PFSK-1 (cell line): Measurements from ENCODE around the gene KLRC2.

Experiments
- POLR2AphosphoS5 ChIP-seq: IDR thresholded peaks from 2 replicates; pipeline ENCODE4 v1.6.1; 2012; ENCODE audit warnings: low read depth, mild to moderate bottlenecking, control low read depth, low read length, moderate library complexity
- REST ChIP-seq, 2 experiments: IDR thresholded peaks; 2 replicates each; pipeline versions ENCODE4 v1.6.1 to v1.8.0; 2011 to 2012; ENCODE audit warnings: low read depth in 2 of 2, low read length in 2 of 2, control low read depth in 1 of 2, inconsistent platforms in 1 of 2, mild to moderate bottlenecking in 1 of 2, moderate library complexity in 1 of 2; ENCODE audit not compliant: insufficient read depth in 1 of 2

GRCh38 chr12:10469701-10470100 lies 33.9 kb upstream of the KLRC2 start:
- TF ChIP-seq POLR2AphosphoS5: no peak
- no peak for TF ChIP-seq REST (IDR thresholded peaks at IDR 0.05; ENCODE audit: insufficient read depth in 1 of 2, low read depth in 2 of 2, low read length in 2 of 2)
